Mucosa of descending colon (tissue), 3 donors: ENCODE measurements around the gene SCARB1. TPM values are rescaled to one million over a fixed set of nuclear protein-coding genes. Genes with fewer than 3 reads are reported as not detected.

Source experiments
- ATAC-seq: fragments of 200-7000 bp; cut with Tn5 transposase; one replicate; pipeline ENCODE4 v1.9.1; 2020; ENCODE audit warnings: mild to moderate bottlenecking, moderate library complexity
- DNase-seq, 3 donors: peaks; one replicate each; pipeline ENCODE4 v3.0.0-alpha.2; 2020
- H3K36me3 ChIP-seq: fragments of 200-600 bp; one replicate; pipeline ENCODE4 v1.8.0; 2021; ENCODE audit warnings: low read depth, mild to moderate bottlenecking
- H3K4me1 ChIP-seq: fragments of 200-600 bp; one replicate; pipeline ENCODE4 v1.8.0; 2021; ENCODE audit warnings: low read depth, mild to moderate bottlenecking
- H3K4me3 ChIP-seq: fragments of 200-600 bp; one replicate; pipeline ENCODE4 v1.8.0; 2021; ENCODE audit warnings: mild to moderate bottlenecking
- H3K9me3 ChIP-seq: fragments of 200-600 bp; one replicate; pipeline ENCODE4 v1.8.0; 2021; ENCODE audit warnings: mild to moderate bottlenecking
- intact Hi-C, 2 donors: fragments of 100-400 bp; cut with DNase I in 1 of 2; cut with micrococcal nuclease in 1 of 2; formaldehyde crosslinking; loops; one replicate each; pipeline versions ENCODE4 v1.11.0 to v1.11.1; 2022; cut with DNase I, micrococcal nuclease
- total RNA-seq, 3 donors: library from RNA; stranded (reverse); fragmentation: NEBNext Ultra II Directional in 2 of 3; extraction: Animal tissue kit (Norgen Biotek cat#: 25700) in 2 of 3; gene quantifications; one replicate each; pipeline versions ENCODE4 v1.2.1 to v1.2.4, GENCODE V29; 2021 to 2023
- TF ChIP-seq, protein P1 (sequence below): fragments of 200-600 bp; IDR thresholded peaks from one replicate; pipeline ENCODE4 v1.8.0; 2022; ENCODE audit warnings: antibody characterized with exemption, mild to moderate bottlenecking
- donor health status: DM: no; HTN: no; CAD: no; lungs with moderate emphysema.
- donor health status: DM: no; HTN: no; CAD: no.
- donor health status: DM: no; HTN: yes; CAD: no.

The SCARB1 gene
- total RNA-seq, 3 donors from 2014 or later, result 23.0 to 55.1 (median 31.2) TPM

DNA sequence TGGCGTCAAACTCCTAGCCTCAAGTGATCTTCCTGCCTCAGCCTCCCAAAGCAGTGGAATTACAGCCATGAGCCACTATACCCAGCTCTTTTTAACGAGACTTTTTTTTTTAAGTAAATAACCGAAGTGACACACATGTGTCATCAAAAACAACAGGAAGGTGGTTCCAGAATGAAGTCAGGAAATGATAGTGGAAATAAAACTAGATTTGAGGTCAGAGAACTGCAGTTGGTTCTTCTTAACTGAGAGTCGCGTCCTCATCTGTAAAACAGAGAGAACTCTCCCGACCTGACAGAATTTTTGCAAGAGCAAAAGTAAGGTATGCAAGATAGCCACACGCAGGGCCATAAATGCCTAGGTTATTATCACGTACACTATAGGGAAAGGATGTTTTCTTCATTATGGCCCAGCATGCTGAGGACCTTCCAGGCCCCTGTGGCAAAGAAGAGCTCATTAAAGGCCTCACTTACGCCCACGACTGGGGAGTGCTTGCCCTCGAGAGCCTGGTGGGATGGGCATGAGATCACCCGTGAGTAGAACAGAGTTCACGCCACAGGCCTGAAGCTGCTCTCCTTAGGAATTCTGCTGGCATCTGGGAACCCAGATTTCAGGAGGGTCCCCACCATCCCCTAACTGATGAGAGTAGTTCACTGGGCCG lies 67.2 kb downstream of the SCARB1 start:
- intact Hi-C loops, result no loop called here
- TF ChIP-seq, protein P1, sequence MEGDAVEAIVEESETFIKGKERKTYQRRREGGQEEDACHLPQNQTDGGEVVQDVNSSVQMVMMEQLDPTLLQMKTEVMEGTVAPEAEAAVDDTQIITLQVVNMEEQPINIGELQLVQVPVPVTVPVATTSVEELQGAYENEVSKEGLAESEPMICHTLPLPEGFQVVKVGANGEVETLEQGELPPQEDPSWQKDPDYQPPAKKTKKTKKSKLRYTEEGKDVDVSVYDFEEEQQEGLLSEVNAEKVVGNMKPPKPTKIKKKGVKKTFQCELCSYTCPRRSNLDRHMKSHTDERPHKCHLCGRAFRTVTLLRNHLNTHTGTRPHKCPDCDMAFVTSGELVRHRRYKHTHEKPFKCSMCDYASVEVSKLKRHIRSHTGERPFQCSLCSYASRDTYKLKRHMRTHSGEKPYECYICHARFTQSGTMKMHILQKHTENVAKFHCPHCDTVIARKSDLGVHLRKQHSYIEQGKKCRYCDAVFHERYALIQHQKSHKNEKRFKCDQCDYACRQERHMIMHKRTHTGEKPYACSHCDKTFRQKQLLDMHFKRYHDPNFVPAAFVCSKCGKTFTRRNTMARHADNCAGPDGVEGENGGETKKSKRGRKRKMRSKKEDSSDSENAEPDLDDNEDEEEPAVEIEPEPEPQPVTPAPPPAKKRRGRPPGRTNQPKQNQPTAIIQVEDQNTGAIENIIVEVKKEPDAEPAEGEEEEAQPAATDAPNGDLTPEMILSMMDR, result no peak
- no peaks in the 10 kb centered on the region for H3K9me3 ChIP-seq
- DNase-seq, result no peak
- H3K4me3 ChIP-seq, result no peak overlapping the region
- no peaks in the 10 kb centered on the region for H3K36me3 ChIP-seq
- no peaks in the 10 kb centered on the region for H3K4me1 ChIP-seq
- no peak for ATAC-seq

DNA sequence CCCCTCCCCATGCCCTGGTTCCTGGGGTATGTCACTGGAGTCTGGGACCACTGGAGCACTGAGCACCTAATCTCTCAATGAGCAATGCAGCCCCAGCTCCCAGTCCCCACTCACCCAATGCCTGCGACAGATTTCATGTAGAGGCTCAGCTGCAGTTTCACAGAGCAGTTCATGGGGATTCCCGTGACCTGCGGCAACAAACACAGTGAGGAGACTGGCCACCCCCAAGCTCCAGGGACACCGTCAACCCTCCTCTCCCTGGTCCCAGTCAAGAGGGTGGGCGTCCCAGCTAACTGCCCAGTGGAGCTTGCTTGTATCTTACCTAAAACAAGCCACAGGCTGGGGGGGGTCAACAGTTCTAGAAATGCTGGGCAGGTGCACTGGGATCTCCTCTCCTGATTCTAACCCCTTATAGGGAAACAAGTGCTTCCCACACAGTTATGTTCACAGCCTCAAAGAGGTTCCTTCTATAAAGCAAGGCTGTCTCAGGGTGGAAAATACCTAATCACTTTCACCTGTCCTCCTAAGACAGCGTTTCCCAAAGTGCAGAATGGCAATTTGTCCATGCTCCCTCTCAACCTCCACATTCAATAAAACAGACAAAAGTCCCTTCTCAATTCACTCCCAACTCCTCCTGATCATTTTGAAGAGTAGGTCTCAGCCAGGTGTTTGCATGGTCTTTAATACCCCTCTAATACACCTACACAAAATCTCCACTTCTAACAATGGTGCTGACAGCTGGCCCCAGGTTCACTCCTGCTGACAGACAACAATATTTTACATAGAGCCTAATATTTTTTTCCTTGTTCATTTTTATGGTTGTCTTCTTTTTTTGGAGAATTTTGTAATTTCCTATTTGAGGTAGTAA lies 68.3 kb downstream of the SCARB1 start:
- no peaks in the 10 kb centered on the region for H3K36me3 ChIP-seq
- H3K4me3 ChIP-seq, result no peak overlapping the region
- H3K4me1 ChIP-seq, result no peaks in the 10 kb centered on the region
- ATAC-seq, result no peak
- TF ChIP-seq, protein P1, result no peak
- H3K9me3 ChIP-seq, result no peaks in the 10 kb centered on the region
- no peak for DNase-seq
- intact Hi-C loops, result no loop called here

DNA sequence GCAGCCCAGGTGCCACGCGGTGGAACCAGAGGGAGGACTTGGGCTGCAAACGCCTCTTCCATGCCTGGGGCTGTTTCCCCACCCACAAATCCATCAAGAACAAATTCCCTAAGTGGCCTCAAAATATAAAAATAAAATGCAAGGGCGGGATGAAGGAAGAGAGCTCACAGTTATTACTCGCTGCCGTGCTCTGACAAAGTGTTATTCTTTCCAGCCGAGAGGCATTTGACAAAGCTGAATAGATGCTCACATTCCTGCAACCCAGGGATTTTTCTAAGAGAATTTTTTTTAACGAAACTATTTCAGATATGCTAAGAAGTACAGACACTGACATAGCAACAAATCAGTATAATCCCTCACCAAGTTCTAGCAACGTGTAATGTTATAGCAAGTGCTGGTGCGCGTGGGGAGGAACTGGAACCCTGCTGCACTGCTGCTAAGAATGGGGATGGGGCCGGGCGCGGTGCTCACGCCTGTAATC lies 70.7 kb downstream of the SCARB1 start:
- intact Hi-C loops, result no loop called here
- H3K9me3 ChIP-seq, result no peaks in the 10 kb centered on the region
- no peaks in the 10 kb centered on the region for H3K36me3 ChIP-seq
- no peaks in the 10 kb centered on the region for H3K4me1 ChIP-seq
- H3K4me3 ChIP-seq, result no peak overlapping the region
- no peak for DNase-seq
- no peak for ATAC-seq
- TF ChIP-seq, protein P1, result no peak

DNA sequence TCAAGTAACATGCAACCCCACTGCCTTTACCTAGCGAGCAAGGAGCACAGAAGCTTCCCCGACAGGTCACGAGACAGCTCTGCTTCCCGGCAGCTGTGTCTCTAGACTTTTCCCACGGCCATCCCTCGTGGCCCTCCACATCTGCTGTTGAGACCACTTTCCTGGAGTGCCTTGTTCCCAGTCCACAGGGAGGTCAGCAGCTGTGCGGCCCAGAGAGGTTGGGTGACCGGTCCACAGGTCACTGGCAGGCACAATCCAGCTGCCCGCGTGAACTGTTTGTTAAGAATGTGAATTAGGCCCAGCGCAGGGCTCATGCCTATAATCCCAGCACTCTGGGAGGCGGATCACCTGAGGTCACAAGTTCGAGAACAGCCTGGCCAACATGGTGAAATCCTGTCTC lies 71.5 kb downstream of the SCARB1 start:
- intact Hi-C loops, result no loop called here
- no peak overlapping the region for H3K4me3 ChIP-seq
- no peaks in the 10 kb centered on the region for H3K36me3 ChIP-seq
- no peaks in the 10 kb centered on the region for H3K4me1 ChIP-seq
- ATAC-seq, result no peak
- H3K9me3 ChIP-seq, result no peaks in the 10 kb centered on the region
- no peak for DNase-seq
- TF ChIP-seq, protein P1, result no peak

DNA sequence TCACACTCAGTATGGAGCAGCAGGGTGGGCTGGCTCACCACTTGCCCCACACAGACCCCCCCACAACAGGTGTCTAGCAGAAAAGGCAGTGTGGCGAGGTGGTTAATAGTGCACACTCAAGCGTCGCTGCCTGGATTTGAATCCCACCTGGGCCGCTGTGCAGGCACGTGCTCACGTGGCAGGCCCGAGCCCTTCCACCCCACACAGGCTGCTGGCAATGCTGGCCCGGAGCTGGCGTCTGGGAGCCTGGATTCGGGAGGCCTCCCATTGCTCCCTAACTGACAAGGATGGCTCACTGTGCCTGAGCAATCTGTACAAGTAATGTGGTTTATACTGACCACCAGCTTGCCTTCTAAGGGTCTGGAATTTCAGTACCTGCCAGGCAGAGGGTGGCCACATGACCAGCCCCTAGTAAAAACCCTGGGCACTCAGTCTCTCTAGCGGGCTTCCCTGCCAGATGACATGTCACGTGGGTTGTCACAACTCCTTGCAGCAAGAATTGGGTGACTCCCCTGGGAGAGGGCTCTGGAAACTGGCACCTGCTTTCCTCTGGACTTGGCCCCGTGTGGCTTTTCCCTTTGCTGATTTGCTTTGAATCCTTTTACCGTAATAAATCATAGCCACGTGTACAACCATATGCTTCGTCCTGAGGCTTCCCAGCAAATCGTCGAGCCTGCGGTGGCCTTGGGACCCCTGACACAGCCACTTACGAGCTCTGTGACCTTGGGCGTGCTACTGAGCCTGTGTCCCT lies 72.8 kb downstream of the SCARB1 start:
- intact Hi-C loops, result no loop called here
- DNase-seq, result no peak
- no peaks in the 10 kb centered on the region for H3K4me1 ChIP-seq
- no peak for ATAC-seq
- TF ChIP-seq, protein P1, result no peak
- H3K9me3 ChIP-seq, result no peaks in the 10 kb centered on the region
- H3K36me3 ChIP-seq, result no peaks in the 10 kb centered on the region
- H3K4me3 ChIP-seq, result no peak overlapping the region
